Esophagus (tissue), 2 donors: ENCODE measurements around the gene CERS6. TPM values are rescaled to one million over a fixed set of nuclear protein-coding genes. Genes with fewer than 3 reads are reported as not detected.

Source experiments
- H3K27ac ChIP-seq, 2 donors: one replicate each; pipeline ENCODE4 v1.5.1; 2013; ENCODE audit warnings: low read depth in 2 of 2, mild to moderate bottlenecking in 2 of 2, inconsistent platforms in 1 of 2, low read length in 1 of 2, moderate library complexity in 1 of 2
- H3K27me3 ChIP-seq, 2 donors: one replicate each; pipeline ENCODE4 v1.6.1; 2013; ENCODE audit warnings: low read length in 2 of 2, control low read depth in 1 of 2, mild to moderate bottlenecking in 1 of 2; ENCODE audit not compliant: insufficient read depth in 2 of 2, control insufficient read depth in 1 of 2
- H3K36me3 ChIP-seq, 2 donors: one replicate each; pipeline ENCODE4 v1.6.1; 2013; ENCODE audit warnings: low read length in 1 of 2; ENCODE audit not compliant: control insufficient read depth in 2 of 2, insufficient read depth in 2 of 2
- H3K4me1 ChIP-seq, 2 donors: one replicate each; pipeline ENCODE4 v1.6.1; 2013; ENCODE audit warnings: low read length in 1 of 2; ENCODE audit not compliant: control insufficient read depth in 2 of 2, insufficient read depth in 2 of 2
- H3K4me3 ChIP-seq, 2 donors: one replicate each; pipeline ENCODE4 v1.5.1; 2013; ENCODE audit warnings: low read length in 2 of 2, mild to moderate bottlenecking in 2 of 2, low read depth in 1 of 2, moderate library complexity in 1 of 2
- H3K9me3 ChIP-seq, 2 donors: one replicate each; pipeline ENCODE4 v1.6.1; 2013; ENCODE audit warnings: mild to moderate bottlenecking in 2 of 2, low read depth in 1 of 2, low read length in 1 of 2, moderate library complexity in 1 of 2; ENCODE audit not compliant: control insufficient read depth in 2 of 2, insufficient read depth in 1 of 2
- WGBS, 2 donors: extraction: QIAGEN DNeasy Blood & Tissue Kit; methylation state at CpG; one replicate each; pipeline ENCODE4 v1.1.7; 2013; 5-methylcytosine and 5-hydroxymethylcytosine counted together
- polyA plus RNA-seq, 2 donors: library from polyadenylated mRNA; stranded (reverse); fragments of 200-250 nt; gene quantifications; one replicate each; pipeline ENCODE4 v1.2.3, GENCODE V29; 2013
- donor health status: healthy with polysubstance abuse.
- donor health status: Bipolar disorder and iron deficiency.

The CERS6 gene
- polyA plus RNA-seq, 2 donors: 4.2 to 7.6 TPM

GRCh38 chr2:168555283-168555682, 99.2 kb downstream of the CERS6 start:
- Histone ChIP-seq H3K27ac (no peak overlapping the region), H3K36me3 (peaks cover 0 to 2% of the 10 kb centered on the region in 2 donors), H3K4me1 (no peaks in the 10 kb centered on the region), H3K9me3 (no peaks in the 10 kb centered on the region), H3K27me3 (no peaks in the 10 kb centered on the region), H3K4me3 (no peak overlapping the region)
- WGBS, 2 donors: 60 to 88% methylated on average over 3 of the region's 3 CpGs

GRCh38 chr2:168559187-168559586, 103.1 kb downstream of the CERS6 start:
- Histone ChIP-seq H3K4me1 (no peaks in the 10 kb centered on the region), H3K9me3 (no peaks in the 10 kb centered on the region), H3K4me3 (no peak overlapping the region), H3K27ac (no peak overlapping the region), H3K27me3 (no peaks in the 10 kb centered on the region), H3K36me3 (no peaks in the 10 kb centered on the region)
- 60 to 64% methylated on average over 2 of the region's 2 CpGs for WGBS, 2 donors

GRCh38 chr2:168560817-168561499, 104.9 kb downstream of the CERS6 start:
- Histone ChIP-seq H3K36me3 (no peaks in the 10 kb centered on the region), H3K9me3 (no peaks in the 10 kb centered on the region), H3K4me1 (no peaks in the 10 kb centered on the region), H3K27ac (no peak overlapping the region), H3K27me3 (no peaks in the 10 kb centered on the region), H3K4me3 (no peak overlapping the region)
- WGBS, 2 donors: 87 to 90% methylated on average over 7 of the region's 7 CpGs

- no peaks in the 10 kb centered on the region for H3K9me3 ChIP-seq
- H3K4me1 ChIP-seq: no peaks in the 10 kb centered on the region
- H3K36me3 ChIP-seq: no peaks in the 10 kb centered on the region
- no peak overlapping the region for H3K27ac ChIP-seq
- WGBS, 2 donors: 93 to 96% methylated on average over 6 of the region's 6 CpGs
- H3K4me3 ChIP-seq: no peak overlapping the region
- H3K27me3 ChIP-seq: no peaks in the 10 kb centered on the region
These were observed 105.9 kb downstream of the CERS6 start for GRCh38 chr2:168561991-168562390.

- H3K9me3 ChIP-seq: no peaks in the 10 kb centered on the region
- H3K27me3 ChIP-seq: no peaks in the 10 kb centered on the region
- H3K27ac ChIP-seq: no peak overlapping the region
- H3K4me3 ChIP-seq: no peak overlapping the region
- no peaks in the 10 kb centered on the region for H3K4me1 ChIP-seq
- WGBS, 2 donors: 95 to 99% methylated on average over 1 of the region's 1 CpG
- H3K36me3 ChIP-seq: no peaks in the 10 kb centered on the region
These were observed 106.9 kb downstream of the CERS6 start for GRCh38 chr2:168562971-168563370.

GRCh38 chr2:168564641-168565040, 108.6 kb downstream of the CERS6 start:
- Histone ChIP-seq H3K4me1 (no peaks in the 10 kb centered on the region), H3K36me3 (no peaks in the 10 kb centered on the region), H3K27ac (peak overlapping the region in 1 of 2 donors; percentile 2), H3K27me3 (no peaks in the 10 kb centered on the region), H3K4me3 (no peak overlapping the region), H3K9me3 (no peaks in the 10 kb centered on the region)

- Histone ChIP-seq H3K36me3 (no peaks in the 10 kb centered on the region), H3K4me3 (no peak overlapping the region), H3K9me3 (no peaks in the 10 kb centered on the region), H3K27me3 (no peaks in the 10 kb centered on the region), H3K4me1 (no peaks in the 10 kb centered on the region), H3K27ac (no peak overlapping the region)
- WGBS, 2 donors: 42 to 72% methylated on average over 6 of the region's 6 CpGs
These were observed 109.0 kb downstream of the CERS6 start for GRCh38 chr2:168565112-168565511.

GRCh38 chr2:168565512-168565911, 109.4 kb downstream of the CERS6 start:
- 59 to 81% methylated on average over 2 of the region's 2 CpGs for WGBS, 2 donors
- no peaks in the 10 kb centered on the region for H3K27me3 ChIP-seq
- H3K4me1 ChIP-seq: no peaks in the 10 kb centered on the region
- H3K36me3 ChIP-seq: no peaks in the 10 kb centered on the region
- H3K4me3 ChIP-seq: no peak overlapping the region
- H3K27ac ChIP-seq: no peak overlapping the region
- H3K9me3 ChIP-seq: no peaks in the 10 kb centered on the region

- no peak overlapping the region for H3K4me3 ChIP-seq
- no peaks in the 10 kb centered on the region for H3K36me3 ChIP-seq
- no peaks in the 10 kb centered on the region for H3K9me3 ChIP-seq
- no peak overlapping the region for H3K27ac ChIP-seq
- no peaks in the 10 kb centered on the region for H3K4me1 ChIP-seq
- H3K27me3 ChIP-seq: no peaks in the 10 kb centered on the region
These were observed 111.0 kb downstream of the CERS6 start for GRCh38 chr2:168566974-168567665.

- no peak overlapping the region for H3K27ac ChIP-seq
- H3K9me3 ChIP-seq: no peaks in the 10 kb centered on the region
- H3K27me3 ChIP-seq: no peaks in the 10 kb centered on the region
- 85 to 90% methylated on average over 4 of the region's 4 CpGs for WGBS, 2 donors
- H3K36me3 ChIP-seq: no peaks in the 10 kb centered on the region
- no peak overlapping the region for H3K4me3 ChIP-seq
- no peaks in the 10 kb centered on the region for H3K4me1 ChIP-seq
These were observed 111.8 kb downstream of the CERS6 start for GRCh38 chr2:168567836-168568235.
